Measurements from ENCODE around the gene CYP1A2. TPM values are rescaled to one million over a fixed set of nuclear protein-coding genes. Genes with fewer than 3 reads are reported as not detected.
"Not testable (repeated sequence)": the region's sequence is repeated elsewhere in the genome, so short reads cannot be mapped to it uniquely, and the experiment has no call there.

The CYP1A2 gene
- total RNA-seq, 1 experiment from 2014 or later, result not detected

GRCh38 chr15:74783808-74784175 is 35.1 kb downstream of the CYP1A2 start:
- in situ Hi-C loops (cut with HindIII; ENCODE audit: low pct_unique_long_range_greater_than_20kb, low sequenced_read_pairs), result no loop called here
- no peak for DNase-seq (ENCODE audit: low read depth)

- in situ Hi-C loops (cut with HindIII; ENCODE audit: low pct_unique_long_range_greater_than_20kb, low sequenced_read_pairs), result no loop called here
- no peak for DNase-seq (ENCODE audit: low read depth)
These were observed 36.0 kb downstream of the CYP1A2 start for GRCh38 chr15:74784426-74785193.

DNA sequence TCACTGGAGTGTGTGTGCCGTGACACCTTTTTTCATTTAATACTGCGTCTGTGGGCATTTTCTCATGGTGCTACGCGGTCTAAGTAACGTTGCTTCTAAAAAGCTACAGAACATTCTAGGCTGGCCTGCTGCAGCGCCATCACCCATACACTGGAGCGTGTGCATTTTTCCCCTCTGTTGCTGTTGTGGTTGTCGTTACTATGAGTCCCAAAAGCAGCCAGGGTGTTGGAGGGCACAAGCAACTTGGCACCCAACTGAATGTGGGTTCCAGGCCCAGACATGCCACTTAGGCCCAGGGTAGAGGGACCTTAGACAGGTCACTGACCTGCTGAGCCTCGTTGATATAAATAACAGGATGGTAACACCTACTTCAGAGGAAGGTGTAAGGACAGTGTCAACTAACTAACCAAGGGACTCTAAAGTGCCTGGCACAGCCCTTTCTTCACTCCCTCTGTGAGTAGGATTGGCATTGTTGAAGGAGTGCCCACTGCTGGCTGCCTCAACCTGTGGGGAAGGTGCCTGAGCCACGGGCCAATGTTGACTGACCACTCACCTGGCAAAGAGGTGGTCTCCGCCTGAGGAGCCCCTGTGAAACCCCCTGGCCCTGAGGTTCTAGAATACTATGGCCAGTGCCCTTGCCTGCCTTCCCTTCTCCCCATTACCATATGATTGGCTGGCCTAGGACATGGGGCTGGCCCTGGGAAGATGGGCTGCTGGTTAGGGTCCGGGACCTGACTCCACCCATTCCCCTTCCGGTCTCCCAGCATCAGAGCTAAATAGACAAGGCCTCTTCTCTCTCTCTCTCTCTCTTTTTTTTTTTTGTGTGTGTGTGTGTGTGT is 36.8 kb downstream of the CYP1A2 start:
- in situ Hi-C loops (cut with HindIII; ENCODE audit: low pct_unique_long_range_greater_than_20kb, low sequenced_read_pairs), result no loop called here
- no peak for DNase-seq (ENCODE audit: low read depth)

GRCh38 chr15:74786081-74786480 is 37.4 kb downstream of the CYP1A2 start:
- in situ Hi-C loops (cut with HindIII; ENCODE audit: low pct_unique_long_range_greater_than_20kb, low sequenced_read_pairs); DNase-seq (ENCODE audit: low read depth): not testable (repeated sequence)

DNA sequence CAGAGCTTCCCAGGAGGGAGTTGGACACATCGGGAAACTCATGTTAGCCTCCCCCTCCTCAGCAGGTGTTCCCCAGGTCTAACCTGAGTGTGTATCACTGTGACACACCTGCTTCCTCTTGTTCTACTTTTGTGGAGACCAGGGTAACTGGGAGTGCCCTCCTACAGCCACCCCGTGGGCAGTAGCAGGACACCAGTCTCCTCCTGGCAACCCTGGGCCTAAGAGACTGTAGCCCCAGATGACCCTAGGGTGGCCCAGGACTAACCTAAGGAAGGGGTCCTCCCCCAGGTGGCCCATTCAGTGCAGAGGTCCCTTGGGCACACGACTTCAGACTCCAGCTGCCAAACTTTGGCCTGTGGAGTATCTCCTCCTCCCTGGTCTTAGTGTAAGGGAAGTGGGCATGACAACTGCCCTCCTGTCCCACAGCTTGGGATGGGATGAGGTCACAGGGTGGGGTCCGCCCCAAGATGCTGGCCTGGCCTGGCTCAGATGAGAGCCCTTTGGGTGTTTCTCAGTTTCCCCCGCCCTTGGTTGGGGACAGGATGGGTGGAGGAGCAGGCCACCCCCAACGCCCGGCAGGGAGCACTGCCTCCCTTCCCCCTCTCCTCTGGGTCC is 38.0 kb downstream of the CYP1A2 start:
- in situ Hi-C loops (cut with HindIII; ENCODE audit: low pct_unique_long_range_greater_than_20kb, low sequenced_read_pairs), result no loop called here
- no peak for DNase-seq (ENCODE audit: low read depth)

- in situ Hi-C loops (cut with HindIII; ENCODE audit: low pct_unique_long_range_greater_than_20kb, low sequenced_read_pairs), result no loop called here
- no peak for DNase-seq (ENCODE audit: low read depth)
These were observed 38.8 kb downstream of the CYP1A2 start for GRCh38 chr15:74787251-74788041.

GRCh38 chr15:74788042-74788682 is 39.5 kb downstream of the CYP1A2 start:
- no peak for DNase-seq (ENCODE audit: low read depth)
- in situ Hi-C loops (cut with HindIII; ENCODE audit: low pct_unique_long_range_greater_than_20kb, low sequenced_read_pairs), result no loop called here

GRCh38 chr15:74788683-74789151 is 40.1 kb downstream of the CYP1A2 start:
- in situ Hi-C loops (cut with HindIII; ENCODE audit: low pct_unique_long_range_greater_than_20kb, low sequenced_read_pairs), result no loop called here
- DNase-seq (ENCODE audit: low read depth), result no peak

- DNase-seq (ENCODE audit: low read depth), result no peak
- in situ Hi-C loops (cut with HindIII; ENCODE audit: low pct_unique_long_range_greater_than_20kb, low sequenced_read_pairs), result no loop called here
These were observed 40.6 kb downstream of the CYP1A2 start for GRCh38 chr15:74789171-74789631.

GRCh38 chr15:74789741-74790079 is 41.1 kb downstream of the CYP1A2 start:
- in situ Hi-C loops (cut with HindIII; ENCODE audit: low pct_unique_long_range_greater_than_20kb, low sequenced_read_pairs), result no loop called here

DNA sequence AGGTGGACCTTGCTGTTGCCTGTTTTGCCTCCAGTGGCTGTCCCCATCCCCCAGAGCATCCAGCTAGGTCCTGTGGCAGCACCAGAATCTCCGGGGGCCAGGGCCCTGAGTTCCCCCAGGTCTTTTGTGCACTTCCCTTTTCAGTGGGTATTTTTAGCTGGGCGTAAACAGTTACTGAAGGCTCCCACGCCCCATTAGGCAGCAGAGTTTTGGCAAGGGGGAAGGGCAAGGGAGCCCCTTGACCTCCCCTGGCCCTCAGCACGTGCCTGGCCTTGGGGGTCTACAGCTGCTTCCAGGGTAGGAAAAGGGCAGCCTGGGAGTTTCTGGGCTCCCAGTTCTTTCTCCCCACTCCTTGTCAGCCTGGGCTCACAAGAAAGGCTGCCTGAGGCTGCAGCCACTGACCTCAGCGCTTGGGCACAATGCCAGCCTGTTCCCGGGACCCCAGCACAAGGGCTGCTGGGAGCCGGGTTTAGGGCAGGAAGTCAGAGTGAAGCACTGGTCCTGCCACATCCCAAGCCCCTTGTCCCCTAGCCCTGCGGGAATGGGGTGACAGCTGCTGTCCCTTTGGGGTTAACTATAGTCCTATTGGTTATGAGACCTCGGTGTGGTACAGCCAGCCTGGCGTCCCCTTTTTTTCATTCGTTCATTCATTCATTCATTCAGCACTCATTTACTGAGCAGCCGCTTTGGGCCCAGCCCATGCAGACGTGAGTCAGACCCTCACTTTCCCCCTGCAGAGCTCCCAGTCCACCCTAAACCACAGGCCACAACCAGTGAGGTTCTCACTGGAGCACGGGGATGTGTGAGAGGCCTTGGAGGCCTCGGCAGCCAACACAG is 41.7 kb downstream of the CYP1A2 start:
- DNase-seq (ENCODE audit: low read depth), result no peak
- in situ Hi-C loops (cut with HindIII; ENCODE audit: low pct_unique_long_range_greater_than_20kb, low sequenced_read_pairs), result no loop called here

More at GRCh38 chr15:74789741-74790079, 41.1 kb downstream of the CYP1A2 start:
- DNase-seq (ENCODE audit: low read depth), result no peak

DNA sequence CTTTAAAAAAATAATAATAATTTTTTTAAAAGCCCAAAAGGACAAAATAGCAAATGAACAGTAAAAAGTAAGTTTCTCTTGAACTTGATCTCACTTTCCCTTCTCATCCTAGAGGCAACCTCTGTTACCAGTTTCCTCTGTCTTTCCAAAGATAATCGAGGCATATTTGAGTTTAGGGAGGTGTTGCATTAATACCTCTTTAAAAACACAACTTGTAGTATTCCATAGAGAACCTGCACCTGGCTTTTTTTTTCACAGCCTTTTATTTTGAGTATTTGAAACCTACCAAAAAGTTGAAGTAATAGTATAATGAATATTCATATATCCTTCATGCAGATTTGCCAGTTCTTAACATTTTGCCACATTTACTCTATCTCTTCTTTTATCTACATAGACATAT is 42.4 kb downstream of the CYP1A2 start:
- in situ Hi-C loops (cut with HindIII; ENCODE audit: low pct_unique_long_range_greater_than_20kb, low sequenced_read_pairs), result no loop called here
- no peak for DNase-seq (ENCODE audit: low read depth)

GRCh38 chr15:74791667-74792066 is 43.0 kb downstream of the CYP1A2 start:
- in situ Hi-C loops (cut with HindIII; ENCODE audit: low pct_unique_long_range_greater_than_20kb, low sequenced_read_pairs), result no loop called here
- no peak for DNase-seq (ENCODE audit: low read depth)

- in situ Hi-C loops (cut with HindIII; ENCODE audit: low pct_unique_long_range_greater_than_20kb, low sequenced_read_pairs), result no loop called here
- DNase-seq (ENCODE audit: low read depth), result no peak
These were observed 43.8 kb downstream of the CYP1A2 start for GRCh38 chr15:74792227-74793016.

GRCh38 chr15:74793135-74794028 is 44.7 kb downstream of the CYP1A2 start:
- no peak for DNase-seq (ENCODE audit: low read depth)
- in situ Hi-C loops (cut with HindIII; ENCODE audit: low pct_unique_long_range_greater_than_20kb, low sequenced_read_pairs), result no loop called here
